Esophagus squamous epithelium (tissue), 4 donors: ENCODE results near the gene MALT1.

Experiments
- POLR2A ChIP-seq, 4 donors: fragments of 450-650 bp; IDR thresholded peaks; one replicate each; pipeline ENCODE4 v1.6.1; 2017; ENCODE audit warnings: antibody characterized with exemption in 4 of 4, mild to moderate bottlenecking in 4 of 4, moderate library complexity in 3 of 4
- TF ChIP-seq, protein P1 (sequence below), 6 experiments: fragments of 450-650 bp in 4 of 6; fragments of 200-600 bp in 2 of 6; sonication (generic) in 2 of 6; IDR thresholded peaks; one replicate each; pipeline ENCODE4 v1.5.1; 2016 to 2019; ENCODE audit warnings: antibody characterized with exemption in 6 of 6, mild to moderate bottlenecking in 4 of 6, moderate library complexity in 4 of 6

DNA sequence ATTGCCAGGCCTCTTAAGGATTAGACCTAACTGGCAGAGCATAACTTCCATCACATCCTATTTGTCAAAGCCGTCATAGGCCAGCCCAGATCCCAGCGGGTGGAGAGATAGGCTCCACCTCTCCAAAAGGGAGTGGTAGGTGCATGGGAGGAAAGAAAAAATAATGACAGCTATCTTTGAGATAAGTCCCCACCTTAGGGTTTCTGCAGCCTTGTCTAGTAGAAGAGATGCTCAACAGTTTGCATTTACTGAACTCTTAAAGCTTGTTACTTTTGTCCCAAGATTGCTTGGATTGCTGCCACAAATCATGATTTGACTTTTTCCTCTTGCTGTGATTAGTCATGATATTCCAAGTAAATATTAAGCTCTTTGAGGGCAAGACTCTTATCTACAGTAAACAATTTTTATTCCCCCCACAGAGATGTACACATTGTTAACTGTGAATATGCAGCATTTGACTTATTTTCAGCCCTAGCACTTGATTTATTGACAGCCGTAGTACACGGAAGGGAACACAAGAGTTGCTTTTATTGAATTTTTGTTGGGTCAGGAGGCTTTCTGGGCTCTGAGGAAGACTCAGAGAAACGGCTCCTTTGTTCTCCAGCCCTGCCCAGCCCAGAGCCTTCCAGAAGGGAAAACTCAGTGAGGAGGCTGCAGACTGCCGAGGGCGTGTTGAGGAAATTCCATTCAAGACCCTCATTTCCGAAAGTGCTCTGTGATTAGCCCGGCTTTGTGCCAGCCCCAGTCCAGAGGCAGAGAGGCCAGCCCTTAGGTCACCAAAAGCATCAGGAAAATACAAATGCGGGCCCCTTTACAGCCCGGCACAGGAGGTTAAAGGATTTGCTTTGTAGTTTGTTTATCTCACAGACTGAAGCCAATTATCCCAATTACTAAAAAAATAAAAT is 118.0 kb downstream of the MALT1 start:
- TF ChIP-seq POLR2A (IDR thresholded peaks at IDR 0.05), result no peak
- TF ChIP-seq, protein P1, sequence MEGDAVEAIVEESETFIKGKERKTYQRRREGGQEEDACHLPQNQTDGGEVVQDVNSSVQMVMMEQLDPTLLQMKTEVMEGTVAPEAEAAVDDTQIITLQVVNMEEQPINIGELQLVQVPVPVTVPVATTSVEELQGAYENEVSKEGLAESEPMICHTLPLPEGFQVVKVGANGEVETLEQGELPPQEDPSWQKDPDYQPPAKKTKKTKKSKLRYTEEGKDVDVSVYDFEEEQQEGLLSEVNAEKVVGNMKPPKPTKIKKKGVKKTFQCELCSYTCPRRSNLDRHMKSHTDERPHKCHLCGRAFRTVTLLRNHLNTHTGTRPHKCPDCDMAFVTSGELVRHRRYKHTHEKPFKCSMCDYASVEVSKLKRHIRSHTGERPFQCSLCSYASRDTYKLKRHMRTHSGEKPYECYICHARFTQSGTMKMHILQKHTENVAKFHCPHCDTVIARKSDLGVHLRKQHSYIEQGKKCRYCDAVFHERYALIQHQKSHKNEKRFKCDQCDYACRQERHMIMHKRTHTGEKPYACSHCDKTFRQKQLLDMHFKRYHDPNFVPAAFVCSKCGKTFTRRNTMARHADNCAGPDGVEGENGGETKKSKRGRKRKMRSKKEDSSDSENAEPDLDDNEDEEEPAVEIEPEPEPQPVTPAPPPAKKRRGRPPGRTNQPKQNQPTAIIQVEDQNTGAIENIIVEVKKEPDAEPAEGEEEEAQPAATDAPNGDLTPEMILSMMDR (IDR thresholded peaks at IDR 0.05), result no peak
